ENCODE results near the gene SLC6A7. TPM values are rescaled to one million over a fixed set of nuclear protein-coding genes. Genes with fewer than 3 reads are reported as not detected.
A peak's percentile ranks its signal among the peaks of the same experiment; 100 is the strongest.
"Not testable (repeated sequence)": the region's sequence is repeated elsewhere in the genome, so short reads cannot be mapped to it uniquely, and the experiment has no call there.

The SLC6A7 gene
- polyA plus RNA-seq, 3 donors = 0.04 to 0.17 (median 0.12) TPM

DNA sequence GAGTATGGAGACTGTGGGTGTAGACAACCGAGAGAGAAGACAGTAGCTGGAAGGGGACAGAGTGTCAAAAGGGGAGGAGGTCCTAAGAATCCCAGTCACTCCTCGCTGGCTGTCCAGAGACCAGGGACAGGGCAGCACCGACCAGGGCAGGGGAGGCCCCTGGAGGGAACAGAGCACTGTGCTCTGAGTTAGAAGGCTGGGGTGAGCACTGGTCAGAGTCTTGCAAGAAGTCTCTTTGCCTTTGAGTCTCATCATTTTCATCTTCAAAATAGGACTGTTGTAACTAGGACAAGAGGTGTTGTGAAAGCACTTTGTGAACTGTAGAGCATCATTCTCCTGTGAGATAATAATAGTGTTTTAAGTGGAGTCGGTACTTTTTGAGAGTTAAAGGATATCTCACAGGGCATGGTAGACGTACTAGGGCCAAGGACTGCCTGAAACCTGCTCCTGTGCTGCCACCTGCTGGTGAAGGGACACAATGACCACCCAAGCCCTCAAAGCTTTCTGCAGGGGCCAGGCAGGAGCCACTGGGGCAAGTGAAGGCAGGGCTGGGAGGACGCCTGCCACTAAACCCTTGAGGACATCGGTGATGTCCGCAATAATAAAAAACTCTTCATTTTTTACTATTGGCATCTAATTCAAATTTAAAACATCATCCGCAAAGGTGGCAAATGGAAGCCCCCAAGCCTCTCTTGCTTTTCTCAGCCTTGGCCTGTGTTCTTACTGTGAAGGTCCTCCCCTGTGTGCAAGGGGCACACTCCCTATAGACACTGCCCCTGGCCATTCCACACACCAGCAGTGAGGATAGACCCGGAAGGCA, 28.2 kb downstream of the SLC6A7 start:
- peak; percentile 78 for DNase-seq

DNA sequence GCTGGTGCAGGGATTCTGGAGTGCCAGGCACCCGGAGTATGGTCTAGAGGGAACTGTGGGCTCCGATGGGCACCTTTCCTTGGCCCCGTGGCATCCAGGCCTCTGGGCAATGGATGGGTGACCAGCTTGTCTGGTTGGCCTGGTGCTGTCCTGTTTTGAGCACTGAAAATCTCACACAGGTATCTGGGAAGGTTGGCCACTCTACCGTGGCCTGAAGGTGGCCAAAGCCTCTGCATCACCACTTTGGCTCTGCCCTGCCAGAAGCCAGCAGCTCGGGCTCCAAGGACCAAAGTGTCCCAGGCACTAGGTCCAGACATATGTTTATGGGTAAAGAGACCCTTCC, 28.8 kb downstream of the SLC6A7 start:
- no peak for DNase-seq

- DNase-seq = no peak
Observed at GRCh38 chr5:150219142-150219541, 29.3 kb downstream of the SLC6A7 start.

GRCh38 chr5:150219861-150220260, 30.0 kb downstream of the SLC6A7 start:
- no peak for DNase-seq

DNA sequence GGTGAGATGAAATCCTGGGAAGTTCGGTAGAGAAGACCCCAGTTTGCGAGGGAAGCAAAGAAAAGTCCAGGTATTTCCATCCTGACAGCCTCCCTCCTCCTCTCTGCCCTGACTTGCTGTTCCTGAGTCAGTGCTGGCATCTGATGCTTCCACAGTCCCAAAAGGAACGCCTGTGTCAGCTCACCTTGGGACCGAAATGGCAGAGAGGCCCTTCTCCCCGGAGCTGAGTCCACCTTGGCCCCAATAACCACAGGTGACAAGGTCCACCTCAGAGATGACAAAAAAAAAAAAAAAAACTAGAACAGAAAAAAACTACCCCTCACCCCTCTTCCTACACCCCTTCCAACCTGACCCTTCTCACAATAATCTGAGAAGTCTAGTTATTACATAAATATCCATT, 31.6 kb downstream of the SLC6A7 start:
- no peak for DNase-seq

DNA sequence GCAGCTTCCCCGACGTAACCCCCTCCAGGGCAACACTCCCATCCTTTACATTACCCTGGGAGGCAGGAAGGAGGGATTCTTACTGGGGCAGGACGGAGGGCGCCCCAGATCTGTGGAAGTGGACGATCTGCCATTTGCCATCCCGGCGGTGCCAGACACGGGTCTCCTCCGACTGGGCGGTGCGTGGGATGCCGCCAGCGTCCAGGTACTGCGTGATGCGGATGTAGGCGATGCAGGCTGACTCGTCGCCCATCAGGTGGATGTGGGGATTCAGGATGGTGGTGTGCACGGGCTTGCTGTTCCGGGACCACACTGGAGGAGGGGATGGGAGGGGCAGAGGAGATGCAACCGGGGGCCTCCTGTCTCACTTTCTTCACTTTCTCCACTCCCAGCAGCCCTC, 33.0 kb downstream of the SLC6A7 start:
- DNase-seq = no peak

- no peak for DNase-seq
Observed at GRCh38 chr5:150223474-150223873, 33.6 kb downstream of the SLC6A7 start.

DNA sequence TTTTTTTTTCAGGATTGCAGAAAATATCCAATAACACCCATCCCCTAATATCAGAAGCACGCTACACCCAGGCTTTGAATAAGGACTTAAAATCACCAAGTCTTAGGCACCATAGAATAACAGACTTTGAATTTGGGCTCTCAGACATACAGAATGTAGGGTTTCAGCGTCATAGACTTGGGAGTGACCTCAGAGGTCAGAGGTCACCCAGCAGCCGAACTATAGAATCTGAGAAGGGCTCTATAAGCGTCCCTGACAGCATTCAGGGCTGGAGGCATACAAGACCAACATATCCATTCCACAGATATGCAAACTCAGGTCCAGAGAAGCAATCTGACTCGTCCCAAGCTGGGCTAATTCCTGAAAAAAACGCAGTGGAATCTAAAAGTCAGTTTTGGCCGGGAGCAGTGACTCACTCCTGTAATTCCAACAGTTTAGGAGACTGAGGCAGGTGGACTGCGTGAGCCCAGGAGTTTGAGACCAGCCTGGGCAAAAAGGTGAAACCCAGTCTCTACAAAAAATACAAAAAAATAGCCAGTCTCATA, 34.7 kb downstream of the SLC6A7 start:
- no peak for DNase-seq

- DNase-seq = no peak
Observed at GRCh38 chr5:150227036-150227435, 37.2 kb downstream of the SLC6A7 start.

- DNase-seq = no peak
Observed at GRCh38 chr5:150227606-150228273, 37.9 kb downstream of the SLC6A7 start.

- no peak for DNase-seq
Observed at GRCh38 chr5:150229571-150229970, 39.7 kb downstream of the SLC6A7 start.

GRCh38 chr5:150230842-150231241, 41.0 kb downstream of the SLC6A7 start:
- no peak for DNase-seq

GRCh38 chr5:150233706-150234105, 43.8 kb downstream of the SLC6A7 start:
- not testable (repeated sequence) for DNase-seq

DNA sequence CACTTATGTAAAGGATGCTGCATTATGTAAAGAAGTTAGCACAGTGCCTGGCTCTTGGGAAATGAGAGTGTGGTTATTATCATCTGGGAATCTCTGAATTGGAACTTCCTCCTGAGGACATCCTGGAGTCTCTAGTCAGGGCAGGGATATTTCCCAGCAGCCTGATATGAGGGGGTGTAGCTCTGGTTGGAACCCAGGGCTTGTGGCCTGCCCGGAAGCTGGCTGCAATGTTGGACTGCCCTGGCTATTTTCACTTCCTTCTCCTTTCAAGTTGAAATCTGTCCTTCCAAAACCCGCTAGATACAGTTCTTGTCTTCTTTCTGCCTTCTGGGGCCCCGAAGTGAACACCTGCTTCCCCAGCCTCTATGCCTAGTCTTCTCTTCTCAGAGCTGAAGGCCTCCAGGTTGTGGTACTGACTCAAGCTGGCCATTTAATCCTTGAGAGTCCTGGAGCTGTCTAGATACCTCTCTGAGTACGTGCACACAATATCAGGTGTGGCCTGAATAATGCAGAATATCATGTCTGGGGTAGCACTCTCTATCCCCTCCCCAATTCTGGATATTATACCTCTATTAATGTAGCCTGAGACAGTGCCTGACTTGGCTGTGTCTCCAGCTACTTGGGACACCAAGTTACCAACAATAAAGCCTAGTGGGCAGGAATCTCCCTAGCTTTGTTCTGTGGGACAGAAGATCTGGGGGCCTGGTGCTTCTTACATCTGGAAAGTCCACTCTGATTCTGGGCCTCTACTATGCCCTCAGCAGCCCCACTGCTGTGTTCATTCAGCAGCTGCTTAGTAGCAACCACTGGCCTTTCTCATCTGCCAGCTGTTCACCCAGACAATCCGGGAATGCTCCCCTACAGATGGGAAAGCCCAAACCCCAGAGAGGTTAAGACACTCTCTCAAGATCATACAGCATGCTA, 45.0 kb downstream of the SLC6A7 start:
- DNase-seq = no peak

DNA sequence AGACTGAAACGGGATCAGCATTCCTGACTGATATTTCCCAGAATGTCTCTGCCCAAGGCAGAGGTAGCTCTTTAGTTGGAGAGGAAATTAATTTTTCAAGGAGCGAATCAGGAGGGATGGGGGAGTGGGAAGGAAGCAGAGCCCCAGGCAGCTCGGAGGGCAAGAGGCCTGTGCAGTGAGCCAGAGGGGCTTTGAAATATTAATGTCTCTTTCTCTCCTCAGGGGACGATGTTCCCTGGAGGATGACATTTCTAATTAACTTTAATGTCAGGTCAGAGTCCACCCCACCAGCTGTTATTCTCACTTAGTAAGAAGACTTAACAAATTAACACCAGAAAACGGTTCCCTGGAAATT, 45.6 kb downstream of the SLC6A7 start:
- DNase-seq = peak; percentile 57

- no peak for DNase-seq
Observed at GRCh38 chr5:150236313-150236712, 46.5 kb downstream of the SLC6A7 start.

GRCh38 chr5:150236981-150237754, 47.3 kb downstream of the SLC6A7 start:
- DNase-seq = no peak

DNA sequence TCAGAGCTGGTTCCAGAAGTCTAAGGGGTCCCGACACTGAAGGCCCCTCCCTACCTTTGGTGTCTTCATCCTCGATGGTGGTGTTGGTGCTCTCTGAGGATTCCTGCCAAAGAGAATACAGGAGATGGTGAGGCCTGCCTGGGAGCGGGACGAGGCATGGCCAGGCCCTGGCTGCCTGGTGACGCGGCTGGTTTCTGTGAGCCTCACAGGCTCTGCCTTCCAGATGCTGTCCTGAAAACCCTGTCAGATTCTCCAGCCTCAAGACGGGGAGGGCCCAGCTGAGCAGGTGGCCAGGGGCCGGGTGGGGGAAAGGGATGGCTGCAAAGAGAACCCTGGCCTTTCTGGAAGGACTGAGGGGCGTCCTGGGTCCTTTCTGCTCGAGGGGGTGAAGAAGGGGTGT, 48.8 kb downstream of the SLC6A7 start:
- DNase-seq = no peak

- DNase-seq = no peak
Observed at GRCh38 chr5:150239099-150239793, 49.4 kb downstream of the SLC6A7 start.

GRCh38 chr5:150239794-150240122, 49.9 kb downstream of the SLC6A7 start:
- no peak for DNase-seq

All from renal pelvis (tissue), 4 donors.